Transverse colon (tissue), 4 donors: ENCODE results near the gene GPSM1. TPM values are rescaled to one million over a fixed set of nuclear protein-coding genes. Genes with fewer than 3 reads are reported as not detected.
A peak's percentile ranks its signal among the peaks of the same experiment; 100 is the strongest.

Source experiments
- DNase-seq: peaks from one replicate; pipeline ENCODE4 v3.0.0-alpha.2; 2019
- H3K27ac ChIP-seq, 4 donors: fragments of 200-600 bp; sonication (generic); 2 replicates each; pipeline ENCODE4 v1.5.1; 2016 to 2018; ENCODE audit warnings: inconsistent platforms in 4 of 4
- H3K27me3 ChIP-seq: fragments of 200-600 bp; sonication (generic); 2 replicates; pipeline ENCODE4 v1.5.1; 2017; ENCODE audit warnings: inconsistent platforms
- H3K36me3 ChIP-seq, 4 donors: fragments of 200-600 bp; sonication (generic); 2 replicates each; pipeline ENCODE4 v1.5.1; 2017 to 2019; ENCODE audit warnings: inconsistent platforms in 4 of 4
- H3K4me1 ChIP-seq, 4 donors: fragments of 200-600 bp; sonication (generic); 2 replicates each; pipeline ENCODE4 v1.5.1; 2017 to 2020; ENCODE audit warnings: inconsistent platforms in 4 of 4
- H3K4me3 ChIP-seq, 4 donors: fragments of 200-600 bp; sonication (generic); 1 replicate in 1 of 4; 2 replicates in 3 of 4; pipeline versions ENCODE4 v1.5.1 to v1.6.1; 2017 to 2019; ENCODE audit warnings: inconsistent platforms in 4 of 4
- H3K9me3 ChIP-seq, 2 donors: fragments of 200-600 bp; sonication (generic); 2 replicates each; pipeline ENCODE4 v1.5.1; 2017 to 2019; ENCODE audit warnings: inconsistent platforms in 2 of 2
- CTCF ChIP-seq, 5 experiments: fragments of 200-600 bp in 3 of 5; fragments of 450-650 bp in 2 of 5; sonication (generic) in 3 of 5; IDR thresholded peaks; 1 replicate in 2 of 5; 2 replicates in 3 of 5; pipeline ENCODE4 v1.5.1; 2016 to 2017; ENCODE audit warnings: antibody characterized with exemption in 5 of 5, inconsistent platforms in 3 of 5, mild to moderate bottlenecking in 2 of 5, moderate library complexity in 1 of 5
- EP300 ChIP-seq: sonication (generic); formaldehyde crosslinking; IDR thresholded peaks from one replicate; pipeline ENCODE4 v1.6.1; 2017; ENCODE audit warnings: antibody characterized with exemption, low read depth
- POLR2A ChIP-seq: fragments of 450-650 bp; IDR thresholded peaks from one replicate; pipeline ENCODE4 v1.6.1; 2016; ENCODE audit warnings: antibody characterized with exemption, mild to moderate bottlenecking, moderate library complexity
- POLR2AphosphoS5 ChIP-seq, 3 donors: sonication (generic); formaldehyde crosslinking; IDR thresholded peaks; one replicate each; pipeline ENCODE4 v1.6.1; 2016; ENCODE audit warnings: antibody characterized with exemption in 3 of 3
- WGBS, 2 donors: methylation state at CpG; one replicate each; pipeline ENCODE4 v1.1.5; 2018; ENCODE audit warnings: low coverage in 1 of 2; 5-methylcytosine and 5-hydroxymethylcytosine counted together
- in situ Hi-C, 4 donors: fragments of 200-750 bp; cut with MboI; loops; one replicate each; pipeline versions ENCODE4 v1.15.0 to v1.15.1; 2017; ENCODE audit warnings: low sequenced_read_pairs in 3 of 4, low pct_ligation_motif_present in 1 of 4, low pct_unique_long_range_greater_than_20kb in 1 of 4
- intact Hi-C: fragments of 100-400 bp; cut with DNase I; formaldehyde crosslinking; loops from one replicate; pipeline ENCODE4 v1.15.1; 2023; ENCODE audit warnings: low total_unique reads
- total RNA-seq, 4 donors: library from RNA; depleted of rRNA; stranded (reverse); fragments of >200 nt; gene quantifications; one replicate each; pipeline ENCODE4 v1.1.0, GENCODE V29; 2016

Gene GPSM1
- total RNA-seq, 4 donors from 2014 or later = 2.3 to 8.6 (median 7.0) TPM

DNA sequence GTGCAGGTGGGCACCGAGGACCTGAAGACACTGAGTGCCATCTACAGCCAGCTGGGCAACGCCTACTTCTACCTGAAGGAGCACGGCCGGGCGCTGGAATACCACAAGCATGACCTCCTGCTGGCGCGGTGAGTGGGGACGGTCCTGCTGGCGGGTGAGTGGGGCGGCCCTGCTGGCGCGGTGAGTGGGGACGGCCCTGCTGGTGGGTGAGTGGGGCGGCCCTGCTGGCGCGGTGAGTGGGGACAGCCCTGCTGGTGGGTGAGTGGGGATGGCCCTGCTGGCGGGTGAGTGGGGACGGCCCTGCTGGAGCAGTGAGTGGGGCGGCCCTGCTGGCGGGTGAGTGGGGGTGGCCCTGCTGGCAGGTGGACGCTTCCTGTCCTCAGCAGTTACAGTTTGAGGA lies 7.2 kb downstream of the GPSM1 start:
- no peak for TF ChIP-seq POLR2A
- no peak for TF ChIP-seq POLR2AphosphoS5 (IDR thresholded peaks at IDR 0.05)
- TF ChIP-seq EP300 = no peak
- no peak for TF ChIP-seq CTCF (IDR thresholded peaks at IDR 0.05)
- no peak overlapping the region for H3K27ac ChIP-seq
- DNase-seq = no peak
- no peaks in the 10 kb centered on the region for H3K27me3 ChIP-seq
- intact Hi-C loops (loop anchor here (10.0 kb wide), 1 partner anchor 70 kb away; the partner anchor contains the start of gene SNAPC4), in situ Hi-C loops (no loop called here)
- H3K9me3 ChIP-seq = no peaks in the 10 kb centered on the region
- no peak overlapping the region for H3K4me3 ChIP-seq
- H3K36me3 ChIP-seq = no peaks in the 10 kb centered on the region
- H3K4me1 ChIP-seq = peaks cover 0 to 2% (median under 1%) of the 10 kb centered on the region in 4 donors
- WGBS, 2 donors = 86% methylated on average over 21 of the region's 21 CpGs; no CpG with 5 or more reads in 1 of the 2 donors

DNA sequence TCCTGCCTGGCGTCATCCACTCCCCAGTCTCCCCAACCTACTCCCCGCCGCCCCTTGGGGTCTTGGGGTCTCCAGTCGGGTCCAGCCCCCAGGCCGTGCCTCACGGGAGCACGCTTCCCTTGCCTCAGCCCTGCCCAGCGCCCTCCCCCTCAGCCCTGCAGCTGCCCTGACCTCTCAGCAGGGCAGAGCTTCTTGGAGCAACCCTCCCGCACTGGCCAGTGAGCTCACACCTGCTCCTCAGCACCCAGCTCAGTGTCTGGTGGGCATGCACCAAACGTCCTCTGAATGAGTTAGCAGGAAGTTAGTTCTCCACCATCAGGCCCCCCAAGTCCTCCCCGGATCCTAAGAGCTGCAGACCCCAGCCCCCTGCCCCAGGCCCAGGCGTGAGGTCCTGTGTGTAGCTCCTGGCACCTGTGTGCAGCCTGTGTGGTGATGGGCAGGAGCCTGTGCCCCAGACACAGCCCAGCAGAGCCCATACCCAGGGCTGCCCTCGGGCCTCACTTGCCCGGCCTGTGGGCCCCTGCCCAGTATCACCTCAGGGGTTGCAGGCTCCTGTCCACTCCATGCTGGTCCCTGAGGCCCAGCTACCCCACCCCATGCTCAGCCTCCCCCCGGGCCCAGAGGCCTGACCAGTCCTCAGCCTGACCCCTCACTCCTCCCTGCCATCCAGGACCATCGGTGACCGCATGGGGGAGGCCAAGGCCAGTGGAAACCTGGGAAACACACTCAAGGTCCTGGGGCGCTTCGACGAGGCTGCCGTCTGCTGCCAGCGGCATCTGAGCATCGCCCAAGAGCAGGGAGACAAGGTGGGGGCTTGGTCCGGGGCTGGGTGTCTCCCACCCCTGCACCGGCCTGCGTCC lies 8.2 kb downstream of the GPSM1 start:
- in situ Hi-C loops = no loop called here

DNA sequence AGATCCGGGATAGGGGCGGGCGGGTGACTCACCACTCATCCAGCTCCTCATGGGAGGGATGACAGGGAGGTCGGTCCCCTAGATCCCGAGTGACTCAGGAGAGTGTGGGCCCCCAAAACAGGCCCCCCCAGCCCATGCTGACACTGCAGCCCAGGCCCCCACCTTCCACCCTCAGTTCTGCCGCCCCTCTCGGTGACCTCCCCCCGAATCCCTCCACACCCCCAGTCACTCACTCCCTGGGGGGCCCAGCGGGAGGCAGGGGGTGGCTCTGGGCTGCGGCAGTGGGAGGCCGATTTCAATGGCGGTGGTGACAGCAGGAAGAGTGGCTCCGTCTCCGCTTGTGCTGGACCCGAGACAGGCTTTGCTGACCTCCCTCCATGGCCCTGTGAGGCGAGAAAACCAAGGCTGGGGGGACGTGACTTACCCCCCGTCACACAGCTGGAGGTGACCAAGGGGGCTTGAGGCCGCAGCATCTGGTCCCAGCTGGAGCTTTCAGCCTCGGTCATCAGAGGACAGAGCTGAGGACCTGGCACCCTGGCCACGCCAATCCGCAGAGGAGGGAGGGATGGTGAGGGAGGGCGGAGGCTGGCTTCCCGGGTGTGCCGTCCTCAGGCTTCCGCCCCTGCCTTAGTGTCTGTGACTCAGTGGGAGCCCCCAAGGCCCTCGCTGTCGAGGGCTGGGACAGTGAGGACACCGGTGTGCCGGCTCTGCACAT lies 9.0 kb downstream of the GPSM1 start:
- WGBS, 2 donors = 67% methylated on average over 23 of the region's 30 CpGs; no CpG with 5 or more reads in 1 of the 2 donors
- intact Hi-C loops = loop anchor here (10.0 kb wide), 1 partner anchor 68 kb away; the partner anchor contains the start of gene SNAPC4
- no peak for TF ChIP-seq CTCF (IDR thresholded peaks at IDR 0.05)
- no peak for TF ChIP-seq POLR2A
- peak in 1 of 3 donors; percentile 33 for TF ChIP-seq POLR2AphosphoS5 (IDR thresholded peaks at IDR 0.05)

More for the DNA sequence above, 8.2 kb downstream of the GPSM1 start:
- no peaks in the 10 kb centered on the region for H3K27me3 ChIP-seq
- no peak for DNase-seq
- H3K4me1 ChIP-seq = no peaks in the 10 kb centered on the region
- no peak for TF ChIP-seq POLR2A
- TF ChIP-seq CTCF (IDR thresholded peaks at IDR 0.05) = no peak
- no peak for TF ChIP-seq POLR2AphosphoS5 (IDR thresholded peaks at IDR 0.05)
- TF ChIP-seq EP300 = no peak
- H3K36me3 ChIP-seq = no peaks in the 10 kb centered on the region
- no peak overlapping the region for H3K4me3 ChIP-seq
- H3K9me3 ChIP-seq = no peaks in the 10 kb centered on the region
- peak overlapping the region in 2 of 4 donors; percentile 8 to 29 for H3K27ac ChIP-seq
- WGBS, 2 donors = 76% methylated on average over 24 of the region's 26 CpGs; no CpG with 5 or more reads in 1 of the 2 donors
- intact Hi-C loops = loop anchor here (10.0 kb wide), 1 partner anchor 69 kb away; the partner anchor contains the start of gene SNAPC4

GRCh38 chr9:136336881-136337280 lies 9.5 kb downstream of the GPSM1 start:
- H3K4me3 ChIP-seq = no peak overlapping the region
- no peaks in the 10 kb centered on the region for H3K9me3 ChIP-seq
- WGBS, 2 donors = 87% methylated on average over 20 of the region's 23 CpGs; no CpG with 5 or more reads in 1 of the 2 donors
- in situ Hi-C loops = no loop called here
- no peak overlapping the region for H3K27ac ChIP-seq
- H3K27me3 ChIP-seq = peaks cover 1% of the 10 kb centered on the region
- peaks cover under 1 to 3% (median 2%) of the 10 kb centered on the region in 4 donors for H3K4me1 ChIP-seq
- intact Hi-C loops = loop anchor here (10.0 kb wide), 1 partner anchor 68 kb away; the partner anchor contains the start of gene SNAPC4
- no peak for DNase-seq
- no peaks in the 10 kb centered on the region for H3K36me3 ChIP-seq
- no peak for TF ChIP-seq CTCF (IDR thresholded peaks at IDR 0.05)
- no peak for TF ChIP-seq POLR2AphosphoS5 (IDR thresholded peaks at IDR 0.05)
- TF ChIP-seq EP300 = no peak
- no peak for TF ChIP-seq POLR2A

More for the DNA sequence above, 9.0 kb downstream of the GPSM1 start:
- H3K9me3 ChIP-seq = no peaks in the 10 kb centered on the region
- in situ Hi-C loops = no loop called here
- no peaks in the 10 kb centered on the region for H3K4me1 ChIP-seq
- no peaks in the 10 kb centered on the region for H3K27me3 ChIP-seq
- no peak for DNase-seq
- no peak overlapping the region for H3K4me3 ChIP-seq
- H3K36me3 ChIP-seq = no peaks in the 10 kb centered on the region
- peak overlapping the region in 2 of 4 donors; percentile 8 to 29 for H3K27ac ChIP-seq
